ENCODE measurements around the gene MAP3K3.

Gene MAP3K3

DNA sequence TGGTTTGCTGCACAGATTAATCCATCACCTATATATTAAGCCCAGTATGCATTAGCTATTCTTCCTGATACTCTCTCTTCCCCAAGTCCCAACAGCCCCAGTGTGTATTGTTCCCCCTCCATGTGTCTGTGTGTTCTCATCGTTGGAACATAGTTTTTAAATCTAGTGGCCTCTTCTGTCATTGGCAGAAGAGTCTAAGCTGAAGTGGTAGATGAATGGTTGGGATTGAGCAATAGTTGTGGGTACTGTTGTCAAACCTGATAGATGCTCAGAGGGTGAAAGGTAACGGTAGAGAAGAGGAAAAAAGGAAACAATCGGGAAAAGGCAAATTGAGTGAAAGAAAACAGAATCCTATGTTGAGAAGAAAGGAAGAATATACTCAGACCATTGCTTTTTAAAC, 29.9 kb downstream of the MAP3K3 start:
- no peak for DNase-seq (ENCODE audit: low read depth)

- DNase-seq (ENCODE audit: low read depth), result no peak
Measured at GRCh38 chr17:63653050-63653449, 30.8 kb downstream of the MAP3K3 start.

DNA sequence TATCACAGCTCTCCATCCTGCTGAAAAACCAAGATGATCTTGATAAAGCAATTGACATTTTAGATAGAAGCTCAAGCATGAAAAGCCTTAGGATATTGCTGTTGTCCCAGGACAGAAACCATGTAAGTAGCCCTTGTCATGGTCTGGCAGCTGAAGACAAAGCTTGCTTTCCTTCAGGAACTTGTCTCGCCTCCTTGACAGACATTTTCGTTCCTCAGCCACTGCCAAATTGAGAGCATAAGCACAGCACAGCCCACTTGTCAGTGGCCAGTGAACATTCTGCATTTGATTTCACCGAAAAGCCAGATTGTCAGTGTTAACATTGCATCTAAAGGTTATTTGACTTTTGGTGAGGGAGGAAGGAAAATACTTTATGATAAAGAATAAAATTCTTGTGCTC, 35.6 kb downstream of the MAP3K3 start:
- DNase-seq (ENCODE audit: low read depth), result no peak

DNA sequence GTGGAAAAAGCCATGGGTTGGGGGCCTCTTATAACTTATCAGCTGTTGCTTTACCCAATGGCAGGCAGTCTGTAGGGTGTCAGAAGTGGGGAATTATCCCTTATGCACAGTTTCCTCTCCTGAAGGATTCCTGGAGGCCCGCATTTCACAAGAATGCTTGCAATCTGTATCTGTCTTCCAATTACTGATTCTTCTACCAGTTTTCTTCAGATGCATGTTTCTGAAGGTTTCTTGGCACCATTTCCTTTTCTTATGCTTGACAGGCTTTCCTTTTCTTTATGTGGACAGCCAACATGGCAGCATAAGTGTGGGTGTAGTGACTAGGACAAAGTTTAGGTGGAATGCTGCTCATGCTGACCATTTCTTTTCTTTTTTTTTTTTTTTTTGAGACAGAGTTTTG, 36.1 kb downstream of the MAP3K3 start:
- DNase-seq (ENCODE audit: low read depth), result no peak

DNA sequence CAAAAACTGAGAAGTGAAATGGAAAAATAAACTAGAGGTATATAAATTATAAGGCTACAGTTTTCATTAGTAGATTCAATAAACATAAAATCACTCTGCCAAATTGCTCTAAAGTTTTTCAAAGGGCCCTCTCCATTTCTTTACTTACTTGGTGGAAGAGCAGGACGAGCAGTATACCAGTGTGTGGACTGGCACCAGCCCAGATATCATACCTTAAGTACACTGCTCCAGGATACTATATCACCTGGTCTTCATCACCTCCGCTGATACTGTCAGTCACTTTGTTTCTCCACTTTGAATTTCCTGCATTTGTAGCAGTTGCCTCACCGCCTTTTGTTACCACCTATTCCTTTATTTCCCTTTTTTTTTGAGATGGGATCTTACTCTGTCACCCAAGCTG, 37.6 kb downstream of the MAP3K3 start:
- DNase-seq (ENCODE audit: low read depth), result no peak

DNA sequence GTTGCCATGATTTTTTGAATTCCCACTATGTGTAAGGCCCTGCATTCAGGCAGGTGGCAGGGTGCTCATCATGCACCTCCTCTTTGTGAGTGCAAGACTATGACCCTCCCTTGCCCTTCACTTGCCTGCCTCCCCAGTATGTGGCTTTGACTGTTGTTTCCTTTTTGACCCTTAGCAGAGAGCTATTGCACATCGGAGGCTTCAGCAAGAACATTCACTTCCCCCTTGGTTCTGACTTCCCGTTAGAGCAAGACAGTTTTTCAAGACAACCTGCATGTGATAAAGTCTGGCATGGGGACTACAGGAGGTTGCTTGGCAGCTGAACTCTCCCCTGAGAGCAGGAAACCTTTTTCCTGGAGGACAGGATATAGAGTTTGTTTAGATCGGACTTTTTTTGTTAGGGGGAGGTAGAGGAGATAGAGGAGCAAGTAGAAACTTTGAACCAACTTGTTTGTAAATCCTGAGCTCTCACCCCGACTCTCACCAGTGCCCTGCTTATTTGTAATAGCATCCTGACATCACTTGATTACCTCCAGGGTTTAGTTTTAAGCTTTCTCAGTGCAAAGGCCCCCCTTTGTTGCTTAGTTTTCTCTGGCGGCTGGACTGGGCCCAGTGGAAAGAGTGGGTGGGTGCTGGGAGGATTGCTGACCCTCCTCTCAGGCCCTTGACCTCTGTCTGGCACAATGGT, 43.5 kb downstream of the MAP3K3 start:
- DNase-seq (ENCODE audit: low read depth), result no peak

DNA sequence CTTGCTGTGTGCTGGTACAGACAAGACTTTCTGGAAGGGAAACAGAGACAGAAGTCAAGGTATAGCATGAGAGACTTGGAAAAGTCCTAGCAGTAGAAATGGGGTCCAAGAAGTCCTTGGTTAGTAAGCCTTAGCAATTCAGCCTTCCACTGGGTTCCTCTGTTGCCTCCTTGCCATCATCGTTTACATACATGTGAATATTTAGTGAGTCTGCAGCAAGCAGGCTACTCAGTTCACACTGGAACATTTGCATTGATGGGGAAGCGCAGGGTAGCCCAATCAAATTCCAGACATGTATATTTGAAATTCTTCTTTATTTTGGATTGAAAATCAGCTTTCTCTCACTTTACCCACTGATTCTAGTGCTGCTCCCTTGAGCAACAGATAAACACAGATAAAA, 50.6 kb downstream of the MAP3K3 start:
- DNase-seq (ENCODE audit: low read depth), result no peak

DNA sequence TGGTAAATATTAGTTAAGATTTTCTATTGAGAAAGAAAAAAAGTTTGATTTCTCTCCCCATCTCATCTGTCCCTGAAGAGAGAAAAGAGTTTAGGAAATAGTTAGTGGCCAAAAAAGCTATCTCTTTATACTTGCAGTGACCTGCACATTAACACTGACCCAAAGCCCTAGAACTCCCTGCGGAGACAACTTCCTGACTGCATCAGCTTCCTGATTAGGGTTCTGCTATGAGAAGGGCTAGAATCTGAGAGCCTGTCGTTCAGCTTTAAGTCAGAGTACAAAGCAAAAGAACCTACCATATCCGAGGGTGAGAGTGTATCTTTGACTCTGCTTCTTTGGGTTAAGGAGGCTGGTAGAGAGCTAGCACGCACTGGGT, 53.0 kb downstream of the MAP3K3 start:
- DNase-seq (ENCODE audit: low read depth), result no peak

- DNase-seq (ENCODE audit: low read depth), result no peak
Measured at GRCh38 chr17:63675607-63676546, 53.7 kb downstream of the MAP3K3 start.

GRCh38 chr17:63676584-63676983, 54.4 kb downstream of the MAP3K3 start:
- no peak for DNase-seq (ENCODE audit: low read depth)

DNA sequence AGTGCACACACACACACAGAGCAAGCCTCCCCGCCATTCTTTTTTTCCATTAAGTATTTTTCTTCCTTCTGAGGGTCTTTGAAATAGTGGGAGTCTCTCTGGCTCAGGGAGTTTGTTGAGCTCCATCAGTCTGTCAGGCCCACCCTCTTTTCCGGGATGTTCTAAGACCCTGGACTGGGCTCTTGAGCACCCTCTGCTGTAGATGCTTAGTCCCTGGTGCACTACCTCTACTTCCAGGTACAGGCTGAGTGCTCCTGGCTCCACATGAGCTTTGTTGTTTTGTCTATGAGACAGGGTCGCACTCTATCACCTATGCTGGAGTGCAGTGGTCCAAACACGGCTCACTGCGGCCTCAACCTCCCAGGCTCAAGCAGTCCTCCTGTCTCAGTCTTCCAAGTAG, 57.0 kb downstream of the MAP3K3 start:
- no peak for DNase-seq (ENCODE audit: low read depth)

GRCh38 chr17:63680700-63681099, 58.5 kb downstream of the MAP3K3 start:
- DNase-seq (ENCODE audit: low read depth), result no peak

DNA sequence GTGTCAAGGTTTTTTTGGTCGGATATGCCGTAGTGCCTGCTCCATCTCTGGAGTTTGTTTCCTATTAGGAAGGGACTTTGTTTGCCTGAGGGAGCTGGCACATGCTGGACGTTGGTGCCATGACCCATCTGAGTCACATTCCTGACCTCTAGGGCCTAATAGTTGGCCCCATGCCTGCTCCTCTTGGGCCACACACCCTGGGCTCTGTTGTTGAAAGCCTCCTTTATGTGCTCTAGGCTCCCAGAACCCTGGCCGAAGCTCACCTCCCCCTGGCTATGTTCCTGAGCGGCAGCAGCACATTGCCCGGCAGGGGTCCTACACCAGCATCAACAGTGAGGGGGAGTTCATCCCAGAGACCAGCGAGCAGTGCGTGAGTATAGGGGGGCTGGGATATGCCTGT, 59.3 kb downstream of the MAP3K3 start:
- no peak for DNase-seq (ENCODE audit: low read depth)

DNA sequence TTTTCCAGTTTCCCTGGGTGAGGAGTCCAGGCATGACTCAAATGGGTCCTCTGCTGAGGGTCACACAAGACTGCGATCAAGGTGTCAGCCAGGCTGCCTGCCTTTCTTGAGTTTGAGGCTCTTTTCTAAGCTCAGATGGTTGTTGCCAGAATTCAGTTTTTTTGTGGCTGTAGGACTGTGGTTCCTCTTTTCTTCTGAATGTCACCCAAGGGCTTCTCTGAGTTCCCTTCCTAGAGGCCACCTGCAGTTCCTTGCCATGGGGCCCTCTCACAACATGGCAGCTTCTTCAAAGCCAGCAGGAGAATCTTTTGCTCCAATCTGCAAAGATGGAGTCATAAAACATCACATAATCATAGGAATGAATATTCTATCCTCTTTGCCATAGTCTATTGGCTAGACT, 60.2 kb downstream of the MAP3K3 start:
- no peak for DNase-seq (ENCODE audit: low read depth)

- no peak for DNase-seq (ENCODE audit: low read depth)
Measured at GRCh38 chr17:63682981-63683380, 60.8 kb downstream of the MAP3K3 start.

DNA sequence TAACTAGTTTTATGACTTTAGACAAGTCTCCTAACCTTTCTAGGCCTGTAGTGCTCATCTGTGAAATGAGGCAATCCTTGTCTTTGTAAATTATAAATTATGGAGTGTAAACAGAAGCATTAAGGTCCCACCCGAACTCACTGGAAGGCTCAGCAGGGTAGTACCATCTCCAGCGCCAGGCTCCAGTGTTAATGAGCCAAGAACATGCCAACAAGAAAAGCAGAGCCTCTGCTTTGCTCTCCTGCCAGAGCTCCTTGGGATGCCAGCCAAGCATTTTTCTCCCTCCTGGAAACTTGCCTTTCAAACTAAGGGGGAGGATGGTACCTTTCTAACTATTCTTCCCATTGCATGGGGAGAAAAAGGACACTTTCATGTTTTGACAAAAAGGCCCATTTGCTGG, 62.8 kb downstream of the MAP3K3 start:
- DNase-seq (ENCODE audit: low read depth), result no peak

- no peak for DNase-seq (ENCODE audit: low read depth)
Measured at GRCh38 chr17:63685578-63685977, 63.4 kb downstream of the MAP3K3 start.

GRCh38 chr17:63686138-63686685, 64.0 kb downstream of the MAP3K3 start:
- no peak for DNase-seq (ENCODE audit: low read depth)

- no peak for DNase-seq (ENCODE audit: low read depth)
Measured at GRCh38 chr17:63688396-63689020, 66.3 kb downstream of the MAP3K3 start.

GRCh38 chr17:63689479-63689878, 67.3 kb downstream of the MAP3K3 start:
- DNase-seq (ENCODE audit: low read depth), result no peak

DNA sequence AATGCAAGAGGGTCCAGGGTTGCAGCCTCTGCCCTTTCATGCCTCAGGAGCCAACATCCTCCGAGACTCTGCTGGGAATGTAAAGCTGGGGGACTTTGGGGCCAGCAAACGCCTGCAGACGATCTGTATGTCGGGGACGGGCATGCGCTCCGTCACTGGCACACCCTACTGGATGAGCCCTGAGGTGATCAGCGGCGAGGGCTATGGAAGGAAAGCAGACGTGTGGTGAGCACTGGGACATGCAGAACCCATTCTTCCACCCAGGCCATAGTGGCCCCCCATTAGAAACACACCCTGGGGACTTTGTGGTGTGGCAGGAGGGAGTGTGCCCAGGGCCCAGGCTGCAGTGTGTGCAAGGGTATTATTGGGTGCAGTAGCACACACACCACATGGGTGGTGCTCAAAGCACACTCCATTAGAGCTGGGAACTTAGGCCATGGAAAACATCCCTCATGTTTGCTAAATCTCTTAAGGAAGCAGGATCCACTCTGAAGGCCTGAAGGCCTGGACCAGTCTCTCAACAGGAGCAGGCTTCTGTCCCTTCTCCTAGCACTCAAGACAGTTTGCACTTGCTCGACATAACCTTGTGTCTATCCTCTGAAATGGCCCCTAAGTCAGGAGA, 70.1 kb downstream of the MAP3K3 start:
- DNase-seq (ENCODE audit: low read depth), result no peak

DNA sequence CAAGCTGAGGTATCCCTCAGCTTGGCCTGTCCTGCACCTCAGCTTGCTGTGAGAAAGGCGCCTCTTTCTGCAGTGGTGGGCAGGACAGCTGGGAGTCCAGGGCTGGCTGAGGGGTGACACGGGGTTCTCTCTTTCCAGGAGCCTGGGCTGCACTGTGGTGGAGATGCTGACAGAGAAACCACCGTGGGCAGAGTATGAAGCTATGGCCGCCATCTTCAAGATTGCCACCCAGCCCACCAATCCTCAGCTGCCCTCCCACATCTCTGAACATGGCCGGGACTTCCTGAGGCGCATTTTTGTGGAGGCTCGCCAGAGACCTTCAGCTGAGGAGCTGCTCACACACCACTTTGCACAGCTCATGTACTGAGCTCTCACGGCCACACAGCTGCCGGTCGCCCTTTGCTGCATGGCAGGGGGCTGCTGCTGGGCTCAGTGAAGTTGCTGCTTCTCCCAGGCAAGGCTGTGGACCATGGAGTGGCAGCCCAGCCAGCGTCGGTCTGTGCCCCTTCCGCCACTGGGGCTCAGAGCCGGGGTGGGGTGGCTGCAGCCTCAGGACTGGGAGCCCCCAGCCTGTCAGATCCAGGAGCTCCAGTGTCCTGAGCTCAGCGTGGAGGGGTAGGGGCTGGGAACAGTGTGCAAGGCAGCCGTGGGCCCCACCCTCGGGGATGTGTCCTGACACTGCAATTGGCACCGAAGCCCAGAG, 71.3 kb downstream of the MAP3K3 start:
- DNase-seq (ENCODE audit: low read depth), result no peak

Measured in activated T-cell treated with anti-CD3 and anti-CD28 coated beads for 48 hours (primary cell).